ENCODE measurements around the gene DDX42.

Gene DDX42

DNA sequence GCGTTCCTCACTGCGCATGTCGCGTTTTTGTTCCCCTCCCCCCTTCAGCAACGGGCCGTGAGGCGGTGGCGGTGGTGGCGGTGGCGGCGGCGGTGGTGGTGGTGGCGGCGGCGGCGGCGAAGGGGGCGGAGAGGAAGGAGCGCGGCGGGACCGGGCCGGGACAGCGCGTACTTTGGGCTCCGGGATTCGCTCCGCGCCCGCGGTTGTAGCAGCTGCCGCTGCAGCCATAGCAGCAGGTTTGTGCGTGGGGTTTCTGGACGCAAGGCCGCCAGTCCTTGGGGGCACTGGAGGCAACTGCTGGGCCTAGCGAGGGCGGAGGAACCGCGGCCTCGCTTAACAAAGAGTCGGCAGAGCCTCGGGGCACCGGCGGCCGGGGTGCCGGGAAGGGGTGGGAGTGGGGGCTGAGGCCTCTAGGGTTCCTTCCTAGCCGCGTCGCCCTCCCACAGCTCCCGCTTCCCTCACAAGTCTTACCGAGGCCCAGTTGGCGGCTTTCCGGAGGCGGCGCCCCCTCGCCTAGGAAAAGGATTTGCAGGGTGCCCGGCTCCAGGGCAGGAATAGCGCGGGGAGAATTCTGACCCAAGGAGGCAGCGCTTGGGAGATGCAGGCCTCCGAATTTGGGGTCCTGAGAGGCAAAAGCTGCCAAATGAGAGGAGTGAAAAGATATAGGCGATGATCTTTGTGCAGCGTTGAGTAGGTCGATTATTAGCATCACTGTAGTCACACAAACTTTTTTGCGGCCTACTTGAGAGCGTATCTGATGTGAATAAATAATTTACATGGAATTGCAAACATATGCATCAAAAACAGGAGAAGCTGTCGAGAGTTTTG is at the start of gene DDX42:
DDX42 (plus strand) TSS at position 30 of the 828 bp plus-strand sequence. CDS start 12,880 bp downstream, outside the sequence.
- TF ChIP-seq, protein P1, sequence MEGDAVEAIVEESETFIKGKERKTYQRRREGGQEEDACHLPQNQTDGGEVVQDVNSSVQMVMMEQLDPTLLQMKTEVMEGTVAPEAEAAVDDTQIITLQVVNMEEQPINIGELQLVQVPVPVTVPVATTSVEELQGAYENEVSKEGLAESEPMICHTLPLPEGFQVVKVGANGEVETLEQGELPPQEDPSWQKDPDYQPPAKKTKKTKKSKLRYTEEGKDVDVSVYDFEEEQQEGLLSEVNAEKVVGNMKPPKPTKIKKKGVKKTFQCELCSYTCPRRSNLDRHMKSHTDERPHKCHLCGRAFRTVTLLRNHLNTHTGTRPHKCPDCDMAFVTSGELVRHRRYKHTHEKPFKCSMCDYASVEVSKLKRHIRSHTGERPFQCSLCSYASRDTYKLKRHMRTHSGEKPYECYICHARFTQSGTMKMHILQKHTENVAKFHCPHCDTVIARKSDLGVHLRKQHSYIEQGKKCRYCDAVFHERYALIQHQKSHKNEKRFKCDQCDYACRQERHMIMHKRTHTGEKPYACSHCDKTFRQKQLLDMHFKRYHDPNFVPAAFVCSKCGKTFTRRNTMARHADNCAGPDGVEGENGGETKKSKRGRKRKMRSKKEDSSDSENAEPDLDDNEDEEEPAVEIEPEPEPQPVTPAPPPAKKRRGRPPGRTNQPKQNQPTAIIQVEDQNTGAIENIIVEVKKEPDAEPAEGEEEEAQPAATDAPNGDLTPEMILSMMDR (conservative IDR thresholded peaks at IDR 0.05; ENCODE audit: low read length), result no peak
- peak within 1 kb of the TSS; percentile 94 for H3K4me3 ChIP-seq (ENCODE audit: low read length)
- peak; percentile 65 for DNase-seq (ENCODE audit: low read depth)

GRCh38 chr17:63735691-63736090 is 38.3 kb upstream of the DDX42 start:
- TF ChIP-seq, protein P1 (conservative IDR thresholded peaks at IDR 0.05; ENCODE audit: low read length), result no peak
- H3K4me3 ChIP-seq (ENCODE audit: low read length), result no peak overlapping the region
- no peak for DNase-seq (ENCODE audit: low read depth)

- TF ChIP-seq, protein P1 (conservative IDR thresholded peaks at IDR 0.05; ENCODE audit: low read length), result no peak
- peak overlapping the region; percentile 88 for H3K4me3 ChIP-seq (ENCODE audit: low read length)
- peak; percentile 13 for DNase-seq (ENCODE audit: low read depth)
Measured at GRCh38 chr17:63740464-63741142, 33.4 kb upstream of the DDX42 start.

GRCh38 chr17:63741143-63741407 is 32.9 kb upstream of the DDX42 start:
- peak overlapping the region; percentile 88 for H3K4me3 ChIP-seq (ENCODE audit: low read length)
- TF ChIP-seq, protein P1 (conservative IDR thresholded peaks at IDR 0.05; ENCODE audit: low read length), result no peak
- no peak for DNase-seq (ENCODE audit: low read depth)

- peak; percentile 94 for DNase-seq (ENCODE audit: low read depth)
- H3K4me3 ChIP-seq (ENCODE audit: low read length), result peak within 1 kb of the TSS; percentile 88
- TF ChIP-seq, protein P1 (conservative IDR thresholded peaks at IDR 0.05; ENCODE audit: low read length), result no peak
Measured at GRCh38 chr17:63741408-63742173, 32.4 kb upstream of the DDX42 start, which contains the start of gene STRADA. TSS of gene STRADA (minus strand) at chr17:63741799. CDS start at chr17:63728369, 13,430 bp downstream.

DNA sequence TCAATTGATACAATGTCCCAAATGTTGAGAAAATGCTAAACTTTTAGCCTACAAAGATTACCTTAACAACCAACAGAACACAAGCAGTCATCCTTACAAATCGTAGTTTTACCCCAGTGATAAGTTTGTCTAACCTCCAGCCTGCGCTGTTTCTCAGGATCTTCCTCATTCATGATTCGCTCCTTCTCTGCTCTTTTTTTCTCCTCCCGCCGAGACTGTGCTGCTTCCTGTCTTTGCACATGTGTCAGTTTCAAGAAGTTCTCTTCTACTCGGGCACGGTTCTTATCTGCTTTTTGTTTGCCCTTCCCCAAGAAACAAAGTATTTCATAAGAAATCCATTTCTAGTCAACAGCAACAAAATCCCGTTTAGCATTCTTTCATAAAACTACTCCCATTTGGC is 22.2 kb upstream of the DDX42 start:
- DNase-seq (ENCODE audit: low read depth), result no peak
- H3K4me3 ChIP-seq (ENCODE audit: low read length), result no peak overlapping the region

More for the DNA sequence above, 22.2 kb upstream of the DDX42 start:
- TF ChIP-seq, protein P1 (conservative IDR thresholded peaks at IDR 0.05; ENCODE audit: low read length), result no peak

All from AG10803 (cell line).